Stimulated activated CD4-positive, alpha-beta T cell treated with anti-CD3 and anti-CD28 coated beads, Interleukin-15, amount 100 ng/mL, for 48 hours (primary cell): ENCODE data around the gene KIF3C.
"Not testable (repeated sequence)": the region's sequence is repeated elsewhere in the genome, so short reads cannot be mapped to it uniquely, and the experiment has no call there.

Experiments used
- DNase-seq, 2 donors: peaks; one replicate each; pipeline ENCODE4 v3.0.0-alpha.2; 2020; ENCODE audit warnings: low read depth in 2 of 2

KIF3C gene

DNA sequence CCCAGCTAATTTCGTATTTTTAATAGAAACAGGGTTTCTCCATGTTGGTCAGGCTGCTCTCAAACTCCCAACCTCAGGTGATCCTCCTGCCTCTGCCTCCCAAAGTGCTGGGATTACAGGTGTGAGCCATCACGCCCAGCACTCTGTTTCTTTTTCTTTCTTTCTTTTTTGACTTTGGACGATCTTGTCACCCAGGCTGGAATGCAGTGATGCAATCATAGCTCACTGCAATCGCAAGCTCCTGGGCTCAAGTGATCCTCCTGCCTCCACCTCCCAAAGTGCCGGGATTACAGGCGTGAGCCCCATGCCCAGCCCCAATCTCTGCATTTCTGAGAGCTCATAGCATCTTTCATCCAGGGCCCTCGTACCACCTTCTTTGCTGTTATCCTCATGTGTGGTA lies 17.1 kb upstream of the KIF3C start:
- DNase-seq: not testable (repeated sequence)

DNA sequence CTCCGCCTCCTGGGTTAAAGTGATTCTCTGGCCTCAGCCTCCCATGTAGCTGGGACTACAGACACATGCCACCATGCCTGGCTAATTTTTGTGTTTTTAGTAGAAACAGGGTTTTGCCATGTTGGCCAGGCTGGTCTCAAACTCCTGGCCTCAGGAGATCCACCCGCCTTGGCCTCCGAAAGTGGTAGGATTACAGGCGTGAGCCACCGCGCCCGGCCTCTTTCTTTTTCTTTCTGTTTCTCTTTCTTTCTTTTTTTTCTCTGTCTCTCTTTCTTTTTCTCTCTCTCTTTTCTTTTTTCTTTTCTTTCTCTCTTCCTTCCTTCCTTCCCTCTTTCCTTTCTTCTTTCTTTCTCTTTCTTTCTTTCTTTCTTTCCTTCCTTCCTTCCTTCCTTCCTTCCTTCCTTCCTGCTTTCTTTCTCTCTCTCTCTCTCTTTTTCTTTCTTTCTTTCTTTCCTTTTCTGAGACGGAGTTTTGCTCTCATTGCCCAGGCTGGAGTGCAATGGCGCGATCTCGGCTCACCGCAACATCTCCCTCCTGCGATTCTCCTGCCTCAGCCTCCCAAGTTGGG lies 16.6 kb upstream of the KIF3C start:
- DNase-seq: not testable (repeated sequence)

DNA sequence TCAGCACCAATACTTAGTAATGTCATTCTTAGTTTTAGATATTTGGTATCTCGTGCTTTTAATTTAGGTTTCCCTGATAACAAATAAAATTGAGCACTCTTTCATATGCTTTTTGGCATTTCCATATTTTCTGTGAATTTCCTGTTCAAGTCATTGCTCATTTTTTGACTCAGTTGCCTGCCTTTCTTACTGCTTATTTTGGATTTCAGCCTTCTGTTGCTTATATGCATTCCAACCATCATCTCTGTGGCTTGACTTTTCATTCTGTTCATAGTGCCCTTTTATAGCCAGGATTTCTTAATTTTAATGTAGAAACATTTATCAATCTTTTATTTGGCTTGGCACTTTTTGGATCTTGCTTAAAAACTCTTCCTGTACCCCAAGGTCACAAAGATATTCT lies 14.5 kb upstream of the KIF3C start:
- DNase-seq: no peak

DNA sequence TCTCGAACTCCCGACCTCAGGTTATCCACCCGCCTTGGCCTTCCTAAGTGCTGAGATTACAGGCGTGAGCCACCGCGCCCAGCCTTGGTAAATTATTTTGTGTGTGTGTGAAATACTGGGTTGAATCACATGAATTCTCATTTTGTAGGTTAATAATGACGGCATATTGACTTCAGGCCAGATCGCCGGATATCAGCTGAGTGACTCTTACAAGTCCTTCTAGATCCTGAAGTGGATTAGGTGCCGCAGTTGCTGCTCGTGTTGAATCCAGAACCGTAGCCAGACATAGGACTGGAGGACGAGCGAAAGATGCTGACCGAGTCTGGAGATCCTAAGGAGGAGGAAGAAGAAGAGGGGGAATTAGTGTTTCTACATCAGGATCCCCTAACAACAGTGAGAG lies 12.2 kb upstream of the KIF3C start:
- DNase-seq: no peak

DNA sequence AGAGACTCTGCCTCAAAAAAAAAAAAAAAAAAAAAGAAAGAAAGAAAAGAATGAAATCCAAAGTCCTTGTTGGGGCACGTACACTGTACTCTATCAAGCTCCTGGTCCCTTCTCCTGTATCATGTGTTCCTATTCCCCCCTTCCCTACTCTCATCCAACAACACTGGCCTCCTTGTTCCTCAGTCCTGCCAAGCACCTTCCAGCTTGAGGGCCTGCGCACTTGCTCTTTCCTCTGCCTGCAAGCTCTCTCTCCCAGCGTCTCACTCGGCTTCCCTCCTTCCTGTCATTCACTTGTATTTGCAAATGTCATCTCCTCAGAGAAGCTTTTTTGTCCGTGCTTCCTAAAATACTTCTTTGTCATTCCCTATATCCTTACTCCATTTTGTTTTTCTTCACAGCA lies 10.8 kb upstream of the KIF3C start:
- no peak for DNase-seq

DNA sequence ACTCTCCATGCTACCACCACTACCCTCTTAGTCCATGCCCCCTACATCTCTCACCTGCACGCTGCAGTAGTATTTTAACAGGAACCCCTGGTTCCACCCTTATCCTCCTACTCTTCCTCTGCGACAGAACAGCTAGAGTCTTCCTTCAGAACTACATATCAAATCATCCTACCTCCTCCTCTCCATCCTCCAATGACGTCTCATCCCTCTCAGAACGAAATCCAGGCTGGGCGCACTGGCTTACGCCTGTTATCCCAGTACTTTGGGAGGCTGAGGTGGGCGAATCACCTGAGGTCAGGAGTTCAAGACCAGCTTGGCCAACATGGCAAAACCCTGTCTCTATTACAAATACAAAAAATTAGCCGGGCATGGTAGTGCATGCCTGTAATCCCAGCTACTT lies 10.3 kb upstream of the KIF3C start:
- no peak for DNase-seq

DNA sequence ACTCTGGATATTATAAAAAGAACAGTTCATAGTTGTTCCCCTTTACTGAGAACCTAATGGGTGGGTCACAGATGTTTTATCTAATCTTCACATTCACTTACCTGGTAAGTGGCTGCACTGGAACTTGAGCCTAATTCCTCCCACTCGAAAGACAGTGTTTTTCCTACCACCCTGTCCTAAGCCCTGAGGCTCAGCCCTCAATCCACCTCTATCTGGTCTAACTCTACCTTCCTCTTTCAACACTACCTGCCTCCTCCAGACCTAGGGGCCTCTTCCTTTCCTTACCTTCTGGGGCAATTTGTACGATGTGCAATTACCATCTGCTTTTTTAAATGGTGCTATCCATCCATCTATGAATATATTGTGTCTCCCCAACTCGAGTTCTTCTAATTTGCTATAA lies 9.7 kb upstream of the KIF3C start:
- no peak for DNase-seq

DNA sequence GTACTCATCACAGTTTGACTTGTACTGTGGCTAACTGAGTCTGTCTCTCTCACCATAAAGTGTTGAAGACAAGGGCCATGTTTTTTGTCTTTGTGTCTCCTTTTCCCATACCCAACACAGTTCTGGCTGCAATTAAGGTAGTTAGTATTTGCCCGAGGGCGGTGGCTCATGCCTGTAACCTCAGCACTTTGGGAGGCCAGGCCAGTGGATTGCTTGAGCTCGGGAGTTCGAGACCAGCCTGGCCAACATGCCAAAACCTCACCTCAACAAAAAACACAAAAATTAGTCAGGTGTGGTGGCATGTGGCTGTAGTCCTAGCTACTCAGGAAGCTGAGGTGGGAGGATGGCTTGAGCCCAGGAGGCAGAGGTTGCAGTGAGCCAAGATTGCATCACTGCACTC lies 6.9 kb upstream of the KIF3C start:
- no peak for DNase-seq

DNA sequence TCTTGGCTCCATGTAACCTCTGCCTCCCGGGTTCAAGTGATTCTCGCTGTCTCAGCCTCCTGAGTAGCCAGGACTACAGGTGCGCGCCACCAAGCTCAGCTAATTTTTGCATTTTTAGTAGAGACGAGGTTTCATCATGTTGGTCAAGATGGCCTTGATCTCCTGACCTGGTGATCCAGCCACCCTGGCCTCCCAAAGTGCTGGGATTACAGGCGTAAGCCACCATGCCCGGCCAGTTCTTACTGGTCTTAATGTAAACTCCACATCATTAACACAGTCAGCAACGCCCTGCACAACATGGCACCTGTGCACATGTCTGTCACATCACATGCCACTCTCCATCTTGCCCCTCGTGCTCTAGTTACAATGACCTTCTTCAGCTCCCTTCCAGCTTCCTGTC lies 5.8 kb upstream of the KIF3C start:
- no peak for DNase-seq

DNA sequence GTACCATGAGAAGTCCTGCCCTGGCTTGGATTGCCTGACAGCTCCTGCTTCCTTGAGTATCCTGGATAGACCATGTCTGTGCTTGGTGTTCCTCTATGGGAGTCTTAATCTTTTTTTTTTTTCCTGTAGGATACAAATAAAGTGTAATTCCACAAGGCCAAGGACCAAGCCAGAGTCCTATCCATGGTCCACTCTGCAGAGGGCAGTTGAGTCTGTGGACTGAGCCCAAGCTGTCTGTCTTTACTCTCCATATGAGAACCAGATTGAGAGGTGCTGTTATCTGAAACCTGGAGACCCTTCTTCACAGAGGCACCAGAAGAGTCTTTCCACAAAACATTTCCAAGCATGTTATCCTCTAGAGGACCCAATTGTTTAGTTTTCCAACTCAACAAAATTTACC lies 1.4 kb upstream of the KIF3C start:
- no peak for DNase-seq

DNA sequence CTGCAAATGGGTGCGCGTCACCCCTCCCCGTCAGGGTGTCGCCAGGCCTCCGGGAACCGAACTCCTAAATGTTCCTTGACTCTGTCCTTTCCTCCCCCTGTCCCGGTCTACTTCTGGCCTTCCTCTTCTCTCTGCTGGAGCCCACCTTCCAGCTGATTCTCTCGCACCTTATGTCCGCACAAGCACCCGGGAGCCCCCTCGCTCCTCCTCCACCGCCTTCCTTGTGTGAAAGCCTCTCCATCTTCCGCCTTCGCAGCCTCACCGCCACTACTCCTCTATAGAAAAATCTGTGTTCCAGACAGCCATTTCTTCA lies 627 bp upstream of the KIF3C start:
- no peak for DNase-seq

DNA sequence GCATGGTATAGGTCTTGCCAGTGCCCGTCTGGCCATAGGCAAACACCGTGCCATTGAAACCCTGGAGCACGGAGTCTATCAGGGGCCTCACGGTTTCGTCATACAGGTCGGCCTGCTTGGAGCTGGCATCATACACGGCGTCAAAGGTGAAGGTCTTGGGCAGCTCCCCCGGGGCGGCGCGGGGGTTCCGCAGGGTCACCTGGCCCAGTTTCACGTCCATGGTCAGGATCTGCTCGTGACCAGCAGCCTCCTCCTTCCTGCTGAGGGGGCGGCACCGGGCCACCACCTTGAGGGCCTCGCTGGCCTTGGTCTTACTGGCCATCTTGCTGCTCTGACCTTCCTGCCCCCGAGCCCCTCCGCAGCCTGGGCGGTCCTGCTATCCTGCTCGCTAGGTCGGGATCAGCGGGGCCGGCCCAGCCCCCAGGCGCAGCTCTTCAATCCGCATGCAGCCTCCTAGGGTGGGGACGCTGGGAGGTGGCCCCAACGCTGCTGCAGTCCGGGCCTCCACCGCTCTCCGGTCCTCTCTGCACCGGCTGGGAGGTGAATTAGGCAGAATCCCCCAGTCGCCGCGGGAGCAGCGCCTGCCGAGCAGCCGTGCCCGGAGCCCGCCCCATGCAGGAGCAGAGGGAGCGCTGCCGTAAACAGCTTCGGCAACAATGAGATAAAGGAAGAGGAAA lies 563 bp downstream of the KIF3C start:
- no peak for DNase-seq

DNA sequence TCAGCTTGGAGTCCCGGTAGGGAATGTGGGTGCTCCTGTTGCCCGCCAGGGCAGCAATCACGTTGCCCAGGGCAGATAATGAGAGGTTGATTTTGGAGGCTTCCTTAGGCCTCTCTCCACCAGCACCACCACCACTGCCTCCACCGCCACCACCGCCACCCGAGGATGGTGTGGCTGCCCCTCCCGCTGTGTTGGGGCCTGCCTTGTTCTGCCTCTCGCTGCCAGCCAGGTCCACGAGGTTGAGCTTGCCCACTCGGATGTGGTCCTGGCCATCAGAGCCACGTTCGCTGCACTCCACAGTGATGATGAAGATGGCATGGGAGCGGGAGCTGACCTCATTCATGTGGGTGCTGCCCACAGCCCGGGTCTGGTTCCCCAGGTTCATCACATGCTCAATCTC lies 1.3 kb downstream of the KIF3C start:
- no peak for DNase-seq

DNA sequence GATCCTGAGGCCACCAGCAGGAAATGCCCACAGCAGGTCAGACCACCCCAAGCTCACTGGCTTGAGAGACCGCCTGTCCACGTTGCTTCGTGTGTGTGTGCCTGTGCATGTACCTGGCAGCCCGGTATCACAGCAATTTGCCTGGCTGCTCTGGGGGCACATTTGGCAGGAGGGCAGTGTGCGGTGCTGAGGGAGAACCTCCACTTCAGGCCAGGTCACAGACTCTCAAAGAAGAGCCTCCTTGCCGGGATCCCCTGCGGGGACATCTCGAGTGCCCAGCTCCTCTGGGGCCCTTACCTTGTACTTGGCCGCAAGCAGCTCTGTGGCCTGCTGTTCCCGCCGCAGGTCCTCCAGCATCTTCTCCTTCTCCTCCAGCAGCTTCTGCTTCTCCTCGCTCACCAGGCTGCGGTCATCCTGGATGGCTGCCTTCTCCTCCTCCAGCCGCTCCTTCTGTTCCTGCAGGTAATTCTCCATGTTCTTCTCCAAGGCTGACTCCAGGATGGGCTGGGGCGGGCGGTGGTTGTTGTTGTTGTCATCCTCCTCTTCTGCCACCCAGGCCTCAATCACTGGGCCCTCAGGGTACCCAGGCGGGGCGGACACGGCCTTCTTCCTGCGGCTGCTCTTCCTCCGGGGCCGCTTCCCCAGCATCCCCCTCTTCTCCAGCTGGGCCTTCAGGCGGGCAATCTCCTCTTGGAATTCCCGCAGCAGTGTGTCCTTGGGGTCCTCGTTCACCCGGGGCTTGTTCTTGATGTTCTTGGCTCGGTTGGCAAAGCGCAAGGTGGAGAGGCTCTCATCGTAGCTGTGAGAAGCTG lies 2.0 kb downstream of the KIF3C start:
- DNase-seq: no peak

DNA sequence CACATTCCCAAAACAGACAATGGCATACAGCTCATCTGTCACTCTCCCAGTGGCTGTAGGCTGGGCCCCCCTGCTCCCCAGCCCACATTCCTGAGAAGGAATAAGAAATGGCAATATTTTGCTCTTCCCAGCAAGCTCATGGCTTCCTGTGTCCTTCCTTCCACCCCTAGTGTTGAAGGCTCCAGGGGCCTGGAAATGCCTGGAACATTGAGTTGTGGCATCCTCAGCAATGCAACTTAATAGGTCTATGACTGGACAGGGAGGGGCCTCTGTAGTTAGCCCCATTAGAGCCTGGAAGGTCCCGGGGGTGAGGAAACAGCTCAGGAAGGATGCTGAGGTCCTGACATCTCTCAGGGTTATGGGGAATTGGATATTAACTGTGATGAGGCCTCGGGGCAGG lies 3.3 kb downstream of the KIF3C start:
- no peak for DNase-seq

DNA sequence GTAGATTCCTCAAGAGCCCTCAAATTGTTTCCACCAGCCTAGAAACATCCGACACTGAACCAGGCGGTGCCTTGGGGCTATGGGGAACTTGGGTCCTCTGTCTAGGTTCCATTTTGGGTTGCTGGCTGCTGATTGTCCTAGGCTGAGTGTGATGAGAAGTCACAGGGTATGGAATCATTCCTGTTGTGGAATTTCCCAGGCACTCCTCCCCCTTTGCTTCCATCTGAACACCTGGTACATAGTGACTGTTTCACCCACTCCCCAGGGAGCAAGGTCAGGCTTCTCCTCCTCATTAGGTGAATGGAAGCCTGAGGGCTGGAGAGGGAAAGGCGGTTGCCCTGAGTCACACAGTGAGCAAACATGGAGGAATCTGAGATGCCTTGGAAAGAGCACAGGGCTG lies 4.5 kb downstream of the KIF3C start:
- no peak for DNase-seq

DNA sequence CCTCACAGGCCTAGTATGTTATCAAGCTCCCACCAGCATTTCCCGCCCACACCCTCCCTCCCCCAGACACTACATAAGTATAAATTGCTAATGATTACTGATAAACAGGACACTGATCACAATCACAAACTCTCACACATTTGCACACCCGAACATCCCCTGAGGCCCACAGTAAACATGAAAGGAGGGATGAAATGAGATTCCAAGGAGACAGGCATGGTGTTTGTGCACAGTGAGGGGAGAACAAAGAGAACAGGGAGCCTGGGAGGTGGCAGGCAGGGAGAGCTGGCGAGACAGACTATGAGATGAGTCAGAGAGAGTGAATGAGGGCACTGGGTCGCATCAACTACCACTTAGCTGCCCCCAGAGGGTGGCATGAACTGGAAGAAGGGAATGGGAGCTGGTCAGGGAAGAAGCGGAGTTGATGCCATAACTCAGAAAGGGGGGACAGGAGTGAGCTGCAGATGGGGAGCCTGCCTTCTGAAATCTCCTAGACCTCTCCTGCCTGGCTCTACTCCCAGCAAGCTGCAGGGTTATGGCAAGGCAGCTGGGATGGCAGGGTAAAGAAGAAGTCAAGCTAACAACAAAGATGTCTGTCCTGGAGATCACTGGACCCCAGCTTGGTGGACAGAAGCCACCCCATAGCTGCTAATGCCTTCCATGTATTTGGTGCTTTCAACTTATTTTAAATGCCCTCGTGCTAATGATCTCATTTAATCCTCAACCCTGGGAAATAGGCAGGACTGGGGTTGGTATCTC lies 5.1 kb downstream of the KIF3C start:
- no peak for DNase-seq

DNA sequence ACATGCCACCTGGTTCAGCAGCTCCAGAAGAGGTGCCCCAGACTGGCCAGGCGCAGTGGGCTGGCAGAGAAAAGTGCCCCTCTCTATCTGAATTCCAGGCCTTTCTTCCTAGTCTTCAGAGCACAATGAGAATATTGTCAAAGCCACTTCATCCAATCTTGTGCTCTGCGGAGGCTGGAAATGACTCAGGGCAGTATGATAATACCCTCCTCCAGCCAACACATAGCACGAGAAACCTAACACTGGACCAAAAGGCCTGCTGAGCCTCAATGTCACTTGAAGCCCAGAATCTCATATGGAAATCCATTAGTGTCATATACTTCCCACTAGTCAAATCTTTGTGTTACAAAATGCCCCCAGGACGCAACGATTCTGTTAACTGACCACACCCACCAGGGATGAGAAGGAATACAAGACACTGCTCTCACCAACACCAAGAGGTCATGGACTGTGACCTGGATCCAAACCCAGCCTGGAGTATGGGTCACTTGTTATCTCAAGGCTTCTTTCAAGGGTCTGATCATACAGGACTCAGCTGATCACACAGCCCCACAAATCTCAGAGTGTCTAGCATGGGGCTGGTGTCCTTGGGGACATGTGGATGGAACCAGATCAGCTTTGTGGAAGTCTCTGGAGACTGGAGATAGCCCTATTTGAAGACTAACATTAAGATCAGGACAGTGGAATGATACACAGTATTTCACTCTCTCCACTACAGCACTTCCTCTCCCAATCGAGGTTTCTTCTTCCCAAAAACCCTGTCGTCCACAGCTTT lies 10.1 kb downstream of the KIF3C start:
- no peak for DNase-seq

DNA sequence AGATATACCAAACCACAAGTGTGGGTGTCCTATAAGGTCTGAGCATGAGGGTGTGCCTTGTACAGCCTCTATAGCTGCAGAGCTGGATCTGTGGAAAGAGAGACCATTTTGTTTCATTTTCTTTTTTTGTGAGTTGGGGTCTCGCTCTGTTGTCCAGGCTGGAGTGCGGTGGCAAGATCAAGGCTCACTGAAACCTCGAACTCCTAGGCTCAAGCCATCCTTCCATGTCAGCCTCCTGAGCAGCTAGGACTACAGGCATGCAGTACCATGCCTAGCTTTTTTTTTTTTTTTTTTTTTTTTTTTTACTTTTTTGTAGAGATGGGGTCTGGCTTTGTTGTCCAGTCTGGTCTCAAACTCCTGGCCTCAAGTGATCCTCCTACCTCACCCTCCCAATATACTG lies 10.7 kb downstream of the KIF3C start:
- DNase-seq: no peak

DNA sequence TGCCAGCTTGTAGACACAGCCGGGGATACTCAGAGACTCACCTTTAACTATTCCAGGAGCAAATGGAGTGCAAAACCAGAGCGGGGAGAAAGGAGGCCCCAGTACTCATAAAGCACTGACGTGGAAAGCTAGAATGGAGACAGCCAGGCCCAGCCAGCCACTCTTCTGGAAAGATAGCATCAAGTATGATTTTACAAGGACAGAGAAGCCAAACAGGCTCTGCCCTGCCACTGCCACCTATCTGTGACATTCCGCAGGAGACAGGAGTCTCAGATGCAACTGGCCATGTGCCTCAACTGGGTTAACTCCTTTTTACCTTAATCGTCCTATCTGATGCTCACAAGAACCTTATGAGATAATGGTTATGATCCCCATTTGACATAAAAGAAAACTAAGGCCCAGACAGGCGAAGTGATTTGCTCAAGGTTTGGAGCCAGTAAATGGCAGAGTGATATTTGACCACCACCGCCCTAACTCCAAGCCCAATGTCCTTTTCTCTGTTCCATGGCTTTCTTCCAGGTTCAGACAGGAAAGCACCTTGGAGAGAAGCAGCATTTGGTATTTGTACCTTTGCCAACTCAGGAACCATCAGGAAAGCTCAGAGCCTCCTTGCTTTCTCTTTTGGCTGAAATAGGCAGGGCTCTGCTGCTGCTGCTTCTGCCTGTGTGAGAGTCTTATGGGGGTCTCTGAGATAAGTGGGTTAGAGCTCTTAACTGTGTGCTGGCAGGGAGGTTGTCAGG lies 15.6 kb downstream of the KIF3C start:
- no peak for DNase-seq

DNA sequence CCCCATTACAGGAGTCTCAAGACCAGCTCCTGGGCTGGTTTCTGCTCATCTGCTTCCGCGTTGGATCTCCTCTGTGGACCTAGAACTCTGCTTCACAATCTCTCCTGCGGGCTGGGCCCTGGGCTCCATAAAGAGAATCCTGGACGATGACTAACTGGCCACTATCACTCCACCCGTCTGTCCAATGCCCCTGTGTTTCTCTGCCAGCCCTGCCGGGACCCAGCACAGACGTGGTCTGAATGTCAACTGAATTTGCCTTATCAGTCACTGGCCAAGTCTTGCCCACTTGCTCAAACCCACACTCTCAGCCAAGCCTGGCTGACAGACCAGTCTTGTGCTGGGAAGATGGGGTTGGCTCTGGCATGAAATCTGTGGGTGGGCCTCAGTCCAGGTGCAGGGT lies 17.4 kb downstream of the KIF3C start:
- DNase-seq: no peak
